ENCODE results near the gene PTPRG.

The PTPRG gene

GRCh38 chr3:61915296-61915695 lies 353.9 kb downstream of the PTPRG start:
- no peak for DNase-seq

- DNase-seq = no peak
Measured at GRCh38 chr3:61919371-61919770, 358.0 kb downstream of the PTPRG start.

- DNase-seq = no peak
Measured at GRCh38 chr3:61922118-61922517, 360.7 kb downstream of the PTPRG start.

- peak in 1 of 51 donors; percentile 52 for DNase-seq
Measured at GRCh38 chr3:61924090-61924735, 362.8 kb downstream of the PTPRG start.

- no peak for DNase-seq
Measured at GRCh38 chr3:61924991-61925390, 363.6 kb downstream of the PTPRG start.

- no peak for DNase-seq
Measured at GRCh38 chr3:61925721-61926120, 364.4 kb downstream of the PTPRG start.

- no peak for DNase-seq
Measured at GRCh38 chr3:61926923-61927322, 365.6 kb downstream of the PTPRG start.

GRCh38 chr3:61927332-61927731 lies 366.0 kb downstream of the PTPRG start:
- peak in 25 of 51 donors; percentile 6 to 59 (median 33) for DNase-seq

GRCh38 chr3:61928039-61928438 lies 366.7 kb downstream of the PTPRG start:
- no peak for DNase-seq

GRCh38 chr3:61928776-61929314 lies 367.5 kb downstream of the PTPRG start:
- DNase-seq = no peak

- no peak for DNase-seq
Measured at GRCh38 chr3:61929617-61930016, 368.2 kb downstream of the PTPRG start.

GRCh38 chr3:61932499-61932898 lies 371.1 kb downstream of the PTPRG start:
- DNase-seq = no peak

- no peak for DNase-seq
Measured at GRCh38 chr3:61933798-61934504, 372.6 kb downstream of the PTPRG start.

- no peak for DNase-seq
Measured at GRCh38 chr3:61934505-61934871, 373.1 kb downstream of the PTPRG start.

GRCh38 chr3:61935814-61936213 lies 374.4 kb downstream of the PTPRG start:
- DNase-seq = no peak

- no peak for DNase-seq
Measured at GRCh38 chr3:61936344-61936937, 375.1 kb downstream of the PTPRG start.

- no peak for DNase-seq
Measured at GRCh38 chr3:61937477-61937876, 376.1 kb downstream of the PTPRG start.

GRCh38 chr3:61938878-61939549 lies 377.6 kb downstream of the PTPRG start:
- no peak for DNase-seq

- DNase-seq = no peak
Measured at GRCh38 chr3:61940236-61940635, 378.9 kb downstream of the PTPRG start.

GRCh38 chr3:61943975-61944374 lies 382.6 kb downstream of the PTPRG start:
- no peak for DNase-seq

- DNase-seq = no peak
Measured at GRCh38 chr3:61944726-61945125, 383.4 kb downstream of the PTPRG start.

- no peak for DNase-seq
Measured at GRCh38 chr3:61945657-61946056, 384.3 kb downstream of the PTPRG start.

All from hypothalamus (tissue), 51 donors.